Measurements from ENCODE around the gene IGLL5. TPM values are rescaled to one million over a fixed set of nuclear protein-coding genes. Genes with fewer than 3 reads are reported as not detected.

The IGLL5 gene
- total RNA-seq, 1 donor from 2014 or later: 0.47 TPM

GRCh38 chr22:22865311-22866072 is 22.1 kb upstream of the IGLL5 start:
- no peaks in the 10 kb centered on the region for H3K36me3 ChIP-seq
- H3K4me1 ChIP-seq: peaks cover 11% of the 10 kb centered on the region
- DNase-seq: no peak
- intact Hi-C loops (cut with micrococcal nuclease): no loop called here
- H3K27ac ChIP-seq (replicated peaks): peak overlapping the region; percentile 58
- H3K27me3 ChIP-seq (ENCODE audit: low read depth): peaks cover 26% of the 10 kb centered on the region
- no peak for TF ChIP-seq CTCF (IDR thresholded peaks at IDR 0.05; ENCODE audit: borderline replicate concordance)
- H3K4me3 ChIP-seq: no peak overlapping the region
- no peaks in the 10 kb centered on the region for H3K9me3 ChIP-seq (replicated peaks)

GRCh38 chr22:22866381-22867111 is 21.1 kb upstream of the IGLL5 start:
- H3K27ac ChIP-seq (replicated peaks): peak overlapping the region; percentile 58
- intact Hi-C loops (cut with micrococcal nuclease): no loop called here
- no peak for DNase-seq
- peaks cover 11% of the 10 kb centered on the region for H3K4me1 ChIP-seq
- no peaks in the 10 kb centered on the region for H3K9me3 ChIP-seq (replicated peaks)
- no peaks in the 10 kb centered on the region for H3K36me3 ChIP-seq
- peaks cover 37% of the 10 kb centered on the region for H3K27me3 ChIP-seq (ENCODE audit: low read depth)
- no peak for TF ChIP-seq CTCF (IDR thresholded peaks at IDR 0.05; ENCODE audit: borderline replicate concordance)
- no peak overlapping the region for H3K4me3 ChIP-seq

GRCh38 chr22:22867996-22868715 is 19.5 kb upstream of the IGLL5 start:
- Histone ChIP-seq H3K36me3 (no peaks in the 10 kb centered on the region), H3K27ac (replicated peaks) (no peak overlapping the region), H3K4me3 (no peak overlapping the region), H3K9me3 (replicated peaks) (no peaks in the 10 kb centered on the region), H3K4me1 (peaks cover 11% of the 10 kb centered on the region), H3K27me3 (ENCODE audit: low read depth) (peaks cover 53% of the 10 kb centered on the region)
- DNase-seq: no peak
- intact Hi-C loops (cut with micrococcal nuclease): no loop called here
- TF ChIP-seq CTCF (IDR thresholded peaks at IDR 0.05; ENCODE audit: borderline replicate concordance): no peak

GRCh38 chr22:22870577-22871404 is 16.8 kb upstream of the IGLL5 start:
- no peaks in the 10 kb centered on the region for H3K36me3 ChIP-seq
- no peak for TF ChIP-seq CTCF (IDR thresholded peaks at IDR 0.05; ENCODE audit: borderline replicate concordance)
- intact Hi-C loops (cut with micrococcal nuclease): no loop called here
- peaks cover 16% of the 10 kb centered on the region for H3K9me3 ChIP-seq (replicated peaks)
- no peak overlapping the region for H3K4me3 ChIP-seq
- H3K4me1 ChIP-seq: peaks cover 6% of the 10 kb centered on the region
- no peak for DNase-seq
- H3K27me3 ChIP-seq (ENCODE audit: low read depth): peaks cover 54% of the 10 kb centered on the region
- no peak overlapping the region for H3K27ac ChIP-seq (replicated peaks)
